Activated naive CD4-positive, alpha-beta T cell treated with anti-CD3 and anti-CD28 coated beads, Interleukin-2, amount 50 U/mL, for 72 hours (primary cell): ENCODE measurements around the gene NFATC2IP. TPM values are rescaled to one million over a fixed set of nuclear protein-coding genes. Genes with fewer than 3 reads are reported as not detected.
A peak's percentile ranks its signal among the peaks of the same experiment; 100 is the strongest.
"Not testable (repeated sequence)": the region's sequence is repeated elsewhere in the genome, so short reads cannot be mapped to it uniquely, and the experiment has no call there.

Experiments
- ATAC-seq, 2 donors: fragments of 150-1000 bp; cut with Tn5 transposase; 2 replicates each; pipeline ENCODE4 v1.10.0; 2021; ENCODE audit warnings: mild to moderate bottlenecking in 2 of 2, moderate library complexity in 2 of 2
- DNase-seq, 2 donors: peaks; one replicate each; pipeline ENCODE4 v3.0.0; 2021 to 2022; ENCODE audit warnings: low spot score in 2 of 2
- H3K27ac Mint-ChIP-seq, 2 donors: one replicate each; pipeline ENCODE4 v1.8.0; 2022; ENCODE audit warnings: mild to moderate bottlenecking in 2 of 2, mixed read lengths in 2 of 2
- H3K36me3 Mint-ChIP-seq, 2 donors: one replicate each; pipeline ENCODE4 v1.8.0; 2022; ENCODE audit warnings: mixed read lengths in 2 of 2
- H3K9me3 Mint-ChIP-seq, 2 donors: one replicate each; pipeline ENCODE4 v1.8.0; 2022; ENCODE audit warnings: mixed read lengths in 2 of 2
- total RNA-seq, 2 donors: library from RNA; stranded (reverse); gene quantifications; one replicate each; pipeline ENCODE4 v1.2.3, GENCODE V29; 2022

Gene NFATC2IP
- total RNA-seq, 2 donors from 2014 or later = 94.5 to 96.8 TPM

DNA sequence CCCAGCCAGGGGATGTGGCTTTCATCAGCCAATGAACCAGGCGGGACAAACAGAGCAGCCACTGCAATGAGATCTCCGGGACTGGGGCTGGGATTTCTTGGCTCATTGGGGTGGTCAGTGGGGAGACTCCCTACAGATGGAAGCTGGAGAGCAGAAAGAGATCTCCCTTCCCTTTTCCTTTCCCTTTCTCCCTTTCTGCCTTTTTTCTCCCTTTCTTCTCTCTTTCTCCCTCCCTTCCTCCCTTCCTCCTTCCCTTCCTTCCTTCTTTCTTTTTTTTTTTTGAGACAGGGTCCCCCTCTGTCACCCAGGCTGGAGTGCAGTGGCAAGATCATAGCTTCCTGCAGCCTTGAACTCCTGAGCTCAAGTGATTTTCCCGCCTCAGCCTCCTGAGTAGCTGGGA is 48.1 kb downstream of the NFATC2IP start:
- no peaks in the 10 kb centered on the region for H3K9me3 Mint-ChIP-seq
- no peak overlapping the region for H3K27ac Mint-ChIP-seq
- DNase-seq (no peak), ATAC-seq (no peak)
- H3K36me3 Mint-ChIP-seq = no peaks in the 10 kb centered on the region

DNA sequence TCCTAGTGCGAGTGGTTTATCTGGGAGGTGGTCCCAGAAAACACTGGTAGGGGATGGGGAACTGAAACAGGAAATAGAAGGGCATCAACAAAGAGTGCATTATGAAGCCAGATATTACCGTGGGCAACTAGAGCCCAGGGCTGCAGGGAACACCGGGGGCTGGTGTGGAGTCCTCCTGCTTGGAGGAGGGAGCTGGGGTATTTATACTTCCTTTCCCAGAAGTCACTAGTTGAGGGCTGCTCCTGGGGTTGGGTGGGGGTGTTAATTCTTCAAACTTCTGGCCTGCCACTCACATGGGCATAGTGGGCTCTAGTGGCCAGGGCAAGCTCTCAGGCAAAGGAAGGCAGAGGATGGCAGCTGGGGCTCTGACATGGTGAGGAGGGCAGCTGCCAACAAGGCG is 48.8 kb downstream of the NFATC2IP start:
- H3K9me3 Mint-ChIP-seq = peaks cover 2 to 3% of the 10 kb centered on the region in 2 donors
- peaks cover 0 to under 1% of the 10 kb centered on the region in 2 donors for H3K36me3 Mint-ChIP-seq
- ATAC-seq = no peak
- no peak for DNase-seq
- H3K27ac Mint-ChIP-seq = peak overlapping the region in 1 of 2 donors; percentile 26

DNA sequence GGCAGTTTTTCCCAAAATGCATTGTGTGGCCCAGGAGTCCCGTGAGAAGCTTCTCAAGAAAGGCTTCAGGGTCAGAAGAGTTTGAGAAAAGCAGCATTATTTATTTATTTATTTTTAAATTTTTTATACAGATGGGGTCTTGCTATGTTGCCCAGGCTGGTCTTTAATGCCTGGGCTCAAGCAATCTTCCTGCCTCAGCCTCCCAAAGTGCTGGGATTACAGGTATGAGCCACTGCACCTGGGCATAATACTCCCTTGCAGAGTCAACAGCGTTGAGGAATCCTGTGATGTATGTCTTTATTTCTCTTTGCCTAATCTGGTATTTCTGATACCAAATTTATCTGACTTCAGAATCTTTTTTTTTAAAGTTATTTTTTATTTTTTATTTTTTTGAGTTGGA is 49.3 kb downstream of the NFATC2IP start:
- no peak for DNase-seq
- Mint-ChIP-seq H3K9me3 (peaks cover 6 to 7% of the 10 kb centered on the region in 2 donors), H3K36me3 (peaks cover 4 to 5% of the 10 kb centered on the region in 2 donors), H3K27ac (no peak overlapping the region)
- no peak for ATAC-seq

DNA sequence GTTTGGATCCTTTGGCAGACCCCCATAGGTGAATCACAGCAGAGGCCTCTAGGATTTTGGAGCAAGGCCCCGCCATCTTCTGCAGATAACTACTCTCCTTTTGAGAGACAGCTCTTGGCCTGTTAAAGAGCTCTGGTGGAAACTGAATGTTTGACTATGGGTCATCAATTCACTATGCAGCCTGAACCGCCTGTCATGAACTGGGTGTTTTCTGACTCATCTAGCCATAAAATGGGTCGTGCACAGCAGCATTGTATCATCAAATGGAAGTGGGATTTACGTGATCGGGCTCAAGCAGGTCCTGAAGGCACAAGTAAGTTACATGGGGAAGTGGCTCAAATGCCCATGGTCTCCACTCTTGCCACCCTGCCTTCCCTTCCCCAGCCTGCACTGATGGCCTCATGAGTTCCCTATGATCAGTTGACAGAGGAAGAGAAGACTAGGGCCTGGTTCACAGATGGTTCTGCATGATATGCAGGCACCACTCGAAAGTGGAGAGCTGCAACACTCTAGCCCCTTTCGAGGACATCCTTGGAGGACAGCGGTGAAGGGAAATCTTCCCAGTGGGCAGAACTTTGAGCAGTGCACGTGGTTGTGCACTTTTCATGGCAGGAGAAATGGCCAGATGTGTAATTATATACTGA is 53.9 kb downstream of the NFATC2IP start:
- not testable (repeated sequence) for ATAC-seq

GRCh38 chr16:29007730-29008593 is 57.2 kb downstream of the NFATC2IP start:
- peak overlapping the region; percentile 92 for H3K27ac Mint-ChIP-seq
- peak; percentile 74 to 83 for DNase-seq
- H3K9me3 Mint-ChIP-seq = peaks cover 10 to 14% of the 10 kb centered on the region in 2 donors
- ATAC-seq = peak; percentile 94 to 95
- H3K36me3 Mint-ChIP-seq = peaks cover 9 to 18% of the 10 kb centered on the region in 2 donors

More for the DNA sequence above, 53.9 kb downstream of the NFATC2IP start:
- H3K27ac Mint-ChIP-seq, H3K9me3 Mint-ChIP-seq, H3K36me3 Mint-ChIP-seq, DNase-seq: not testable (repeated sequence)

GRCh38 chr16:29009050-29009837 is 58.5 kb downstream of the NFATC2IP start:
- peaks cover 10 to 14% of the 10 kb centered on the region in 2 donors for H3K9me3 Mint-ChIP-seq
- peaks cover 10 to 20% of the 10 kb centered on the region in 2 donors for H3K36me3 Mint-ChIP-seq
- ATAC-seq (peak; percentile 3 to 6), DNase-seq (no peak)
- peak overlapping the region; percentile 92 for H3K27ac Mint-ChIP-seq

DNA sequence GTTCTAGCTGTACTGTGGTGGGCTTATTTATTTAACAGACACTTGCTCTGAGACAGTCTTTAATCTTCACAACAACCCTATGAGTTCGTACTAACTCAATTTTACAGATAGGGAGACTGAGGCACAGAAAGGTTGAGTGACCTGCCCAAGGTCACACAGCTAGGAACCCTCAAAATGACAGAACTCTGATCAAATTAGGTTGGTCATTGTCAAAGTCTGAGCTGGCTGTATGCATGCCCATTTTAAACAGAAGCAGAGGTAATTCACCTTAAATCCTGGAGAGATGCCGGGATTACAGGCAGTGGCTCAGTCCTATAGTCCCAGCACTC is 59.1 kb downstream of the NFATC2IP start:
- DNase-seq (no peak), ATAC-seq (no peak)
- H3K36me3 Mint-ChIP-seq = peaks cover 9 to 17% of the 10 kb centered on the region in 2 donors
- peak overlapping the region in 1 of 2 donors; percentile 92 for H3K27ac Mint-ChIP-seq
- peaks cover 6 to 9% of the 10 kb centered on the region in 2 donors for H3K9me3 Mint-ChIP-seq

DNA sequence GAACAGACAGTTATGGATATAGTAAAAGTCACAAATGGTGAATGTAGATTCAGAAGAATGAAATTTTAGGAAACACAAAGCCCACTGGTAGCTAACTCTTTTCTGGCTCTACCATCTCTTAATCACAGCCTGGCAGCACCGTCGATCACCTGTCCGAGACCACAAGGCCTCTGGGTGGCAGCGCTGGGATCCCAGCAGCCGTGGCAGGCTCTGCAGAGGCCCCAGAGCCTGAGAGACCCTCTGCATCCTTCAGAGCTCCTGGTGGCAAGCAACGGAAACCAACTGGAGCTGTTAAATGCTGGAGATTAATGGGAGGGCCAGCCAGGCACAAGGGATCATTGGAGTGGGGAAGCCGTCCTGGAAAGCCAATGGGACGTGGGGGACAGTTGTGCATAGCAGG is 60.4 kb downstream of the NFATC2IP start:
- H3K9me3 Mint-ChIP-seq = peaks cover 4 to 8% of the 10 kb centered on the region in 2 donors
- DNase-seq = no peak
- H3K27ac Mint-ChIP-seq = peak overlapping the region; percentile 77 to 91
- no peak for ATAC-seq
- peaks cover 7 to 11% of the 10 kb centered on the region in 2 donors for H3K36me3 Mint-ChIP-seq

- Mint-ChIP-seq H3K9me3 (peaks cover 4 to 8% of the 10 kb centered on the region in 2 donors), H3K36me3 (peaks cover 7 to 11% of the 10 kb centered on the region in 2 donors), H3K27ac (peak overlapping the region in 1 of 2 donors; percentile 91)
- no peak for ATAC-seq
- no peak for DNase-seq
These were observed 61.1 kb downstream of the NFATC2IP start for GRCh38 chr16:29011851-29012250.

DNA sequence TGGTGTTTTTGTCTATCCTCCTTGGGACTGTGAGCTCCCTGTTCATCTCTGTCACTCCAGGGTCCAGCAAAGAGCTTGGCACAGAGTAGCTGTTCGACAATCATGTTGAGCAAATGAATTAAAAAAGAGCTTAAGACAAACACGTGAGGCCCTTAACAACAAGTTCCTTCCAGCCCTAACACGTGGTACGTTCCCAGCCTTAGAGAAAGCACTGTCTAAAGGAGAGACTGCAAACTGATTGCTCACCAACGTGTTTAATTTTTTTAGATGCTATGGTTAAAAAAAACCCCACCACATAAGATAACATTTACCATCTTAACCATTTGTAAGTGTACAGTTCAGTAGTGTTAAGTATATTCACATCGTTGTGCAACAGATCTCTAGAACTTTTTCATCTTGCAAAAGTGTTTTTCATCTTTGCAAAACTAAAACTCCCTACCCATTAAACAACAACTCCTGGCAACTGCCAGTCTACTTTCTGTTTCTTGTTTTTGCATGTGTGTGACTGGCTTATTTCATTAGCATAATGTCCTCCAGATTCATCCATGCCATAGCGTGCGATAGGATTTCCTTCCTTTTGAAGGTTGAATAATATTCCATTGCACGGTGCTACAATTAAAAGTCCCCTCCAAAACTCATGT is 62.3 kb downstream of the NFATC2IP start:
- ATAC-seq = peak; percentile 63 to 65
- Mint-ChIP-seq H3K9me3 (peaks cover 4 to 8% of the 10 kb centered on the region in 2 donors), H3K36me3 (peaks cover 7 to 11% of the 10 kb centered on the region in 2 donors), H3K27ac (peak overlapping the region; percentile 91 to 96)
- no peak for DNase-seq

GRCh38 chr16:29014561-29015069 is 63.9 kb downstream of the NFATC2IP start:
- ATAC-seq = no peak
- peak overlapping the region in 1 of 2 donors; percentile 91 for H3K27ac Mint-ChIP-seq
- peaks cover 7 to 11% of the 10 kb centered on the region in 2 donors for H3K36me3 Mint-ChIP-seq
- no peak for DNase-seq
- H3K9me3 Mint-ChIP-seq = peaks cover 0 to 8% of the 10 kb centered on the region in 2 donors

Other genes with a start within 250 kb of the NFATC2IP start
- gene EIF3C, start 239.5 kb upstream of the NFATC2IP start, total RNA-seq = 100 to 1,000 TPM; 467 to 604 TPM
- 1 to 10 TPM; 4.6 to 5.6 TPM for gene NPIPB9, start 199.2 kb upstream of the NFATC2IP start, total RNA-seq
- 100 to 1,000 TPM; 317 to 377 TPM for gene ATXN2L, start 127.9 kb upstream of the NFATC2IP start, total RNA-seq
- gene TUFM, start 104.6 kb upstream of the NFATC2IP start, total RNA-seq = 100 to 1,000 TPM; 235 to 315 TPM
- gene SH2B1, start 87.1 kb upstream of the NFATC2IP start, total RNA-seq = 10 to 100 TPM; 41.1 to 55.5 TPM
- 1 to 10 TPM; 4.7 to 7.4 TPM for gene ATP2A1, start 72.4 kb upstream of the NFATC2IP start, total RNA-seq
- gene RABEP2, start 25.7 kb upstream of the NFATC2IP start, total RNA-seq = 10 to 100 TPM; 20.7 to 25.1 TPM
- 1 to 10 TPM in 1 of 2 donors, under 1 TPM in 1; 0.32 to 1.2 TPM for gene CD19, start 19.0 kb upstream of the NFATC2IP start, total RNA-seq
- gene SPNS1, start 23.8 kb downstream of the NFATC2IP start, total RNA-seq = 10 to 100 TPM; 16.3 to 19.9 TPM
- 100 to 1,000 TPM; 171 to 440 TPM for gene LAT, start 34.1 kb downstream of the NFATC2IP start, total RNA-seq